Adipocyte (in vitro differentiated cells): ENCODE results near the gene GIMAP7.
"Not testable (repeated sequence)": the region's sequence is repeated elsewhere in the genome, so short reads cannot be mapped to it uniquely, and the experiment has no call there.

Experiments used
- DNase-seq: peaks from one replicate; pipeline ENCODE4 v3.0.0-alpha.2; 2015; ENCODE audit warnings: low read depth
- H3K27me3 ChIP-seq: replicated peaks from 2 replicates; pipeline ENCODE4 v1.7.0; 2013; ENCODE audit warnings: mild to moderate bottlenecking, low read length, moderate library complexity; ENCODE audit not compliant: control insufficient read depth, insufficient read depth
- H3K36me3 ChIP-seq: 2 replicates; pipeline ENCODE4 v1.7.0; 2013; ENCODE audit warnings: low read length, mild to moderate bottlenecking, moderate library complexity; ENCODE audit not compliant: control insufficient read depth, insufficient read depth, severe bottlenecking
- H3K4me1 ChIP-seq: 2 replicates; pipeline ENCODE4 v1.7.0; 2013; ENCODE audit warnings: mild to moderate bottlenecking, low read length, moderate library complexity; ENCODE audit not compliant: control insufficient read depth, insufficient read depth
- H3K4me3 ChIP-seq: 2 replicates; pipeline ENCODE4 v1.7.0; 2013; ENCODE audit warnings: mild to moderate bottlenecking, low read length, moderate library complexity
- H3K9ac ChIP-seq: 2 replicates; pipeline ENCODE4 v1.7.0; 2013; ENCODE audit warnings: mild to moderate bottlenecking, low read length, moderate library complexity
- H3K9me3 ChIP-seq: 2 replicates; pipeline ENCODE4 v1.7.0; 2013; ENCODE audit warnings: mild to moderate bottlenecking, low read length, moderate library complexity; ENCODE audit not compliant: control insufficient read depth

Gene GIMAP7

DNA sequence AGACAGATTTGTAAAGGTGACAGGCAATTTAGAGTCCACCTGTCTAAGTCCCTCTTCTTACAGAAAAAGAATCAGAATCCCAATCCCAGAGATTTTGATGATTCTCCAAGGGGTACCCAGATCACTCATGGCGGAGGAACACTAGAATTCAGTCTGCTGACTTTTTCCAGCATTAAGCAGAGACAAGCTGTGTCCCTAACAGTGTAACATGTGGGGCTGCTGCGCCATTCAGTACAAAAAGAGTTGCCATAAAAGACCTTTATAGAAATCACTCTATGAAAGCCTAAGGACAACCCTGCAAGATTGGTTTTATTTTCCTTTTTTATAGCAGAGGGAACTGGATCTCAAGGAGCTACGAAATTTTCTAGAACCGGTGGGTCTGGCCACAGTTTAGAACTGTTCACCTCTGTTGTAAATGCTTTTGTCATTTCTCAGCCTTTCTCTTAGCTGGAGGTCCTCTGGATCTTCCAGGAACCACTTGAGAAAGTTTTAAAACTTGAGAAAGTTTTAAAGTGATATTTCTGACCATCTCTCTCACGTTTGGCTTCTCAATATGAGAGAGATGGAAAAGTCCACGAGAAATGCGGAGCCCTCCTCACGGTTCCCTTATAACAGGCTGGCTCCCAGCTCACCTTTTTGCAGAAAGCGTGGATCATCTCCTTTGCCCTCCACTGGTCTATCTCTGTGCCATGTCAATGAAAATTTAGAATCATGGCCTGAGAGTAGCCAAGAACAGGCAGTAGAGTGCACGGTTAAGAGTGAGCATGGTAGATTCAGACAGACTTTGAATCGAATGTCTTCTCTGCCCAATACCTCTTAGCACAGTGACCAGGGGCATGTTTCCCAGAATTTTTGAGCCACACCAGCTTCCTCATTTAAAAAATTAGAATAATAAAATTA is 826 bp downstream of the GIMAP7 start:
- DNase-seq: no peak
- Histone ChIP-seq H3K27me3 (no peaks in the 10 kb centered on the region), H3K36me3 (no peaks in the 10 kb centered on the region), H3K9ac (no peak overlapping the region), H3K4me3 (no peak overlapping the region), H3K4me1 (no peaks in the 10 kb centered on the region), H3K9me3 (no peaks in the 10 kb centered on the region)

DNA sequence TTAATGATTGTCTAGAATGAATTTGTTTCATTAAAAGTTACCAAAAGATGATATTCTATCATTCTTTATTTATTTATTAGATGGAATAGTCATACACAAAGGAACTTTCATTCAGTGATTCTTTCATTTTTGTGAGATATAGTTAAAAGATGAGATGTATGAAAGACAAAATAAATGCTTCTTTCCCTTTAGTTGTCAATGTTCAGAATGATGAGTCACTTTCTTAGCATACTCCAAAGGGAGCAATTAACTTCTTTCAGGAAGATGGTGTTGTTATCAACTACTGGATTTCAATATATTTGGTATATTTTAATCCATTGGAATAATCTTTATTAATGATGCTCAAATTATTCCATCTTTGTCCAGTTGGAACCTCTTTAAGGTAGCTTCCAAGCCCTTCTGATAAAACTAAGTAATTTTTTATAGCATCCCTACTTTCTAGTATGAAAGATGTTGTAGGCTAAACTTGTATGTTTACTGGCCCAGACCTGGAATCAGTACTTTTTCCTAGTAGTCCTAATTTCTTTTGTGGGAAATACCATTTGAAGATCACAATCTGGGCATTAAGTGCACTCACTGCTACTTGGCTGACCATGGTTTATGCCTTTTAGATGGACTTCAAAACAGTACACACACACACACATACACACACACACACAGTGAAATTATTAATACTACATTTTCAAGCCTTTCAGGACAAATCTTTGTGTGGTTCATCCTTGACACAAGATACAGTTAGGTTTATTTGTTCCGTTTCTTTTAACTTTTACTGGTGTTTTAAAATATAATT is 2.5 kb downstream of the GIMAP7 start:
- H3K9me3 ChIP-seq: no peaks in the 10 kb centered on the region
- DNase-seq: no peak
- no peak overlapping the region for H3K4me3 ChIP-seq
- H3K27me3 ChIP-seq: no peaks in the 10 kb centered on the region
- no peaks in the 10 kb centered on the region for H3K36me3 ChIP-seq
- H3K9ac ChIP-seq: no peak overlapping the region
- no peaks in the 10 kb centered on the region for H3K4me1 ChIP-seq

DNA sequence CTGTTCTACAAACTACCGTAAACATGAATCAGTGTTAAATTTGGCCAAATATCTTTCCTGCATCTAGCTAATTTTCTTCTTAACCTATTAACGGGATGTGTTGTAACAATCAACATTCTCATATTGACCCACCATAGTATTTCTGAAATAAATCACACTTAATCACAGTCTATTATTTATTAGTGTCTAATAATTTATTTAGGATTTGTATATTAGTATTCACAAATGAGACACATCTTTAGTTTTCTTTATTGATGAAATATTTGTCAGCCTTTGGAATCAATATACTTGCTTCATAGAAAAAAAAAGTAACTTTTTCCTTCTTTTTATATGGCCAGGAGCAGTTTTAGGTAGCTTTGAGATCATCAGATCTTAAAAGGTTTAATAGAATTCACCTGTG is 4.6 kb downstream of the GIMAP7 start:
- no peaks in the 10 kb centered on the region for H3K9me3 ChIP-seq
- no peak for DNase-seq

DNA sequence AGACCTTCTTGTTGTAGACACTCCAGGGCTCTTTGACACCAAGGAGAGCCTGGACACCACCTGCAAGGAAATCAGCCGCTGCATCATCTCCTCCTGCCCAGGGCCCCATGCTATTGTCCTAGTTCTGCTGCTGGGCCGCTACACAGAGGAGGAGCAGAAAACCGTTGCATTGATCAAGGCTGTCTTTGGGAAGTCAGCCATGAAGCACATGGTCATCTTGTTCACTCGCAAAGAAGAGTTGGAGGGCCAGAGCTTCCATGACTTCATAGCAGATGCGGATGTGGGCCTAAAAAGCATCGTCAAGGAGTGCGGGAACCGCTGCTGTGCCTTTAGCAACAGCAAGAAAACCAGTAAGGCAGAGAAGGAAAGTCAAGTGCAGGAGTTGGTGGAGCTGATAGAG is 5.5 kb downstream of the GIMAP7 start:
- no peaks in the 10 kb centered on the region for H3K9me3 ChIP-seq
- no peaks in the 10 kb centered on the region for H3K36me3 ChIP-seq
- H3K9ac ChIP-seq: no peak overlapping the region
- no peaks in the 10 kb centered on the region for H3K4me1 ChIP-seq
- no peaks in the 10 kb centered on the region for H3K27me3 ChIP-seq
- H3K4me3 ChIP-seq: no peak overlapping the region
- no peak for DNase-seq

More for the DNA sequence above, 4.6 kb downstream of the GIMAP7 start:
- Histone ChIP-seq H3K4me1 (no peaks in the 10 kb centered on the region), H3K9ac (no peak overlapping the region), H3K4me3 (no peak overlapping the region), H3K36me3 (no peaks in the 10 kb centered on the region), H3K27me3 (no peaks in the 10 kb centered on the region)

DNA sequence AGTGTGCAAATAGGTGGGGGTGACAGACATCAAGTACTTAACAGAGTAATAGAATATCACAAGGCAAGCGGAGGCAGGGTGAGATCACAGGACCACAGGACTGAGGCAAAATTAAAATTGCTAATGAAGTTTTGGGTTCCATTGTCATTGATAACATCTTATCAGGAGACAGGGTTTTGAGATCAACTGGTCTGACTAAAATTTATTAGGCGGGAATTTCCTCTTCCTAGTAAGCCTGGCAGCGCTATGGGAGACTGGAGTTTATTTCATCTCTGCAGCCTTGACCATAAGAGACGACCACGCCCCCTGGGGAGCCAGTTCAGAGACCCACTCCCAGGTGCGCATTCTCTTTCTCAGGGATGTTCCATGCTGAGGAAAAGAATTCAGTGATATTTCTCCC is 8.3 kb downstream of the GIMAP7 start:
- H3K27me3 ChIP-seq, H3K4me3 ChIP-seq, H3K9ac ChIP-seq, H3K9me3 ChIP-seq, DNase-seq, H3K36me3 ChIP-seq, H3K4me1 ChIP-seq: not testable (repeated sequence)

DNA sequence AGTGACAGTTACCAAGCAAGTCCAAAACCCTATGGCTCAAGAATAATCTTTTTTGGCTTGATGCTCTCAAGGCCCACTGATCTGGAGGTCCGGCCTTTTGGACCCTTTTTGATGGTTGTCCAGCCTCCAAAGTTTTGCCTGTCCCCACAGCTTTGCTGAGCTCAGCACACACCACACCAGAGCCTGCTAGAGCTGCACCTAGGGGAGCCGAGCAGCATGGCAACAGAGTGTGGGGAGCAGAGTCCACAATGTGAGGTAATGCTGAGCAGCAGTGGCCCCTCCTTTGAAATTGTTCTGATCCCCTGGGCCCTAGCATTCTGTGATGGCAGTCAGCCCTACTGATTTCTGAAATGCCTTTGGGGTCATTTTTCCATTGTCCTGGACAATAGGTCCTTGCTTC is 9.3 kb downstream of the GIMAP7 start:
- no peak for DNase-seq
- Histone ChIP-seq H3K9ac (no peak overlapping the region), H3K4me1 (no peaks in the 10 kb centered on the region), H3K4me3 (no peak overlapping the region), H3K27me3 (no peaks in the 10 kb centered on the region), H3K36me3 (no peaks in the 10 kb centered on the region), H3K9me3 (no peaks in the 10 kb centered on the region)

DNA sequence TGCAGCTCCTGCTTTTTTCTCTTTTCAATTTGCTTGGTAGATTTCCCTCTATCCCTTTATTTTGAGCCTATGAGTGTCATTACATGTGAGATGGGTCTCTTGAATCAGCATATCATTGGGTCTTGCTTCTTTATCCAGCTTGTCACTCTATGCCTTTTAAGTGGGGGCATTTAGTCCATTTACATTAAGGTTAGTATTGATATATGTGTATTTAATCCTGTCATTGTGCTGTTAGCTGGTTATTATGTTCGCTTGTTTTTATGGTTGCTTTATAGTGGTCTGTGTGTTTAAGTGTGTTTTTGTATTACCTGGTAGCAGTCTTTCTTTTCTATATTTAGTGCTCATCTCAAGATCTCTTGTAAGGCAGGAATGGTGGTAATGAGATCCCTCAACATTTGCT is 17.0 kb downstream of the GIMAP7 start:
- H3K27me3 ChIP-seq: no peaks in the 10 kb centered on the region

DNA sequence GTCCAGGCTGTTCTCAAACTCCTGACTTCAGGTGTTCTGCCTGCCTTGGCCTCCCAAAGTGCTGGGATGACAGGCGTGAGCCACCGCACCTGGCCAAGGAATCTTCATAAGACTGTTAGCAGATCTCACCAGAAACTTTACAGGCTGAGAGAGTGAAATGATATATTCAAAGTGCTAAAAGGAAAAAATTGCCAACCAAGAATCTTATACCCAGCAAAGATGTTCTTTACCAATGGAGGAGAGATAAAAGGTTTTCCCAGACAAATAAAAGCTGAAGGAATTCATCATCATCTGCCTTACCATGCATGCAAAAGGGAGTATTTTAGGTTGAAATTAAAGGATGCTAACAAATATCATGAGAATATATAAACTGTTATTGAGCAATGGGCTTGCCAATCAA is 23.6 kb downstream of the GIMAP7 start:
- no peaks in the 10 kb centered on the region for H3K27me3 ChIP-seq
- no peak overlapping the region for H3K4me3 ChIP-seq
- no peaks in the 10 kb centered on the region for H3K36me3 ChIP-seq
- no peaks in the 10 kb centered on the region for H3K4me1 ChIP-seq
- H3K9me3 ChIP-seq: peaks cover 14% of the 10 kb centered on the region
- no peak overlapping the region for H3K9ac ChIP-seq
- DNase-seq: no peak

More for the DNA sequence above, 17.0 kb downstream of the GIMAP7 start:
- Histone ChIP-seq H3K4me3 (no peak overlapping the region), H3K4me1 (no peaks in the 10 kb centered on the region), H3K36me3 (no peaks in the 10 kb centered on the region), H3K9ac (no peak overlapping the region), H3K9me3 (peaks cover 18% of the 10 kb centered on the region)
- DNase-seq: no peak

DNA sequence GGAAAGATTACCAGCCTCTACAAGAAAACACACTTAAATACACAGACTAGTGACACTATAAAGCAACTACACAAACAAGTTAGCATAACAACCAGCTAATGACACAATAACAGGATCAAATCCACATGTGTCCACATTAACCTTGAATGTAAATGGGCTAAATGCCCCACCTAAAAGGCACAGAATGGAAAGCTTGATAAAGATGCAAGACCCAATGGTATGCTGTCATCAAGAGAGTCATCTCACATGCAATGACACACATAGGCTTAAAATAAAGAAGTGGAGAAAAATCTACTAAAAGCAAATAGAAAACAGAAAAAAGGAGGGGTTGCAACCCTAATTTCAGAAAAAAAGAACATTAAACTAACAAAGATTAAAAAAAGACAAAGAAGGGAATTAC is 38.5 kb downstream of the GIMAP7 start:
- Histone ChIP-seq H3K36me3 (no peaks in the 10 kb centered on the region), H3K4me1 (no peaks in the 10 kb centered on the region), H3K27me3 (no peaks in the 10 kb centered on the region), H3K9ac (no peak overlapping the region), H3K4me3 (no peak overlapping the region), H3K9me3 (peaks cover 19% of the 10 kb centered on the region)
- DNase-seq: no peak

DNA sequence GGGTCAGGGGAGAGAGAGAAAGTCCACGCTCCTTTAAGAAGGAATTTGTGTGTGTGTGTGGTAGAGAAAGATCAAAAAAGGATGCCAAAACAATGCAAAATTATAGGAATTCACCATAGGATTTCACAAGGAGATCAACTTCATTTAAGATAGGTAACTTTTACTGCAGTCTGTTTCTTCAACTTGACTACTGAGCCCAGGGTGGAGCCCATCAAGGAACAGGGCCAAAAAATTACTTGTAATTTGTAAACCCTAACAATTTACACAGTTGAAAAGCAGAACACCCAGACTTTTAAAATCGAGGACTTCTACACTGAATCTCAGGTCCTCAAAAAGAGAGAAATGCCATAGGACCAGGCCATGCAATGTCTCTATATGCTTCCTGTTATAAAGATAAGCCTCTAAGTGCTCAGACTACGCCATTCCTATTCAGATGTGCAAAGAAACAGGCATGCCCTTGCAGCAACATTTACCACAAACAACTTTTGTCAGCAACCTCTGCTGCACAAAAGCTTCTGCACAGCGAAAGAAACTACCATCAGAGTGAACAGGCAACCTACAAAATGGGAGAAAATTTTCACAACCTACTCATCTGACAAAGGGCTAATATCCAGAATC is 42.0 kb downstream of the GIMAP7 start:
- Histone ChIP-seq H3K36me3 (no peaks in the 10 kb centered on the region), H3K4me3 (no peak overlapping the region), H3K27me3 (no peaks in the 10 kb centered on the region), H3K9me3 (peaks cover 29% of the 10 kb centered on the region), H3K9ac (no peak overlapping the region), H3K4me1 (no peaks in the 10 kb centered on the region)
- no peak for DNase-seq

DNA sequence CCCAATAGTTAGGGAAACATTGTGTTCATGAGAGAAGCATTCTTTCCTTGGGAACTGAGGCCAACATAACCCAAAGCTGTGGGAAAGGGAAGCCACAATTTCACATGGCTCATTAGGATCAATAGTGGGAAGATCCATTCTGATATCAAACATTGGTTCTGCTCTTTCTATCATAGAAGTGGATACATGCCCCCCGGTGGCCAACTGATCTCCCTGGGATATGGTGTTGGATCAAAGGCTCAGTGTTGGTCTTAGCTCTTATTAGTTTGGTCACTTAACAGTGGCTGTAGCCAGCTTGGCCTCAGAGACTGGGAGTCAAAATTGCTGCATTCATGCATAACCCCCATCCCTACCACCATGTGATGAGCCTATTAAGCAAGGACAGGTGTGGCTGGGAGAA is 45.8 kb downstream of the GIMAP7 start:
- H3K4me1 ChIP-seq: no peaks in the 10 kb centered on the region
- no peaks in the 10 kb centered on the region for H3K27me3 ChIP-seq
- DNase-seq: no peak
- H3K4me3 ChIP-seq: no peak overlapping the region
- peaks cover 19% of the 10 kb centered on the region for H3K9me3 ChIP-seq
- no peak overlapping the region for H3K9ac ChIP-seq
- H3K36me3 ChIP-seq: no peaks in the 10 kb centered on the region
